MCF 10A (cell line): ENCODE results near the gene FGF1. TPM values are rescaled to one million over a fixed set of nuclear protein-coding genes. Genes with fewer than 3 reads are reported as not detected.

Experiments used
- BruUV-seq: library from RNA; stranded (reverse); fragments of 400-500 nt; replicated peaks from 2 replicates; lab custom pipeline; 2021; lab: Mats Ljungman, UMichigan
- CTCF ChIA-PET: fragments of 300-600 bp; sonication (Branson Sonifier 250); formaldehyde crosslinking; extraction: SDS; loops from one replicate; lab custom pipeline; 2021; ENCODE audit warnings: antibody characterized with exemption, inconsistent platforms; lab: Yijun Ruan, JAX
- POLR2A ChIA-PET: fragments of 300-600, 350-650 bp; sonication (Branson Sonifier 250); formaldehyde crosslinking; extraction: SDS; loops from one replicate; lab custom pipeline; 2020; ENCODE audit warnings: antibody characterized with exemption, inconsistent platforms; lab: Yijun Ruan, JAX
- DNase-seq: peaks from one replicate; pipeline ENCODE4 v3.0.0-alpha.2; 2018; ENCODE audit not compliant: unreplicated experiment
- H3K27ac Mint-ChIP-seq: one replicate; pipeline ENCODE4 v1.8.0; 2022; ENCODE audit warnings: mild to moderate bottlenecking, low read depth, mixed read lengths; ENCODE audit not compliant: unreplicated experiment
- H3K27me3 Mint-ChIP-seq: one replicate; pipeline ENCODE4 v1.8.0; 2022; ENCODE audit warnings: mixed read lengths; ENCODE audit not compliant: insufficient read depth, unreplicated experiment
- H3K36me3 Mint-ChIP-seq: one replicate; pipeline ENCODE4 v1.8.0; 2022; ENCODE audit warnings: mild to moderate bottlenecking, moderate library complexity, mixed read lengths; ENCODE audit not compliant: insufficient read depth, unreplicated experiment
- H3K4me1 Mint-ChIP-seq: one replicate; pipeline ENCODE4 v1.8.0; 2022; ENCODE audit warnings: mixed read lengths; ENCODE audit not compliant: insufficient read depth, unreplicated experiment
- H3K4me3 Mint-ChIP-seq: one replicate; pipeline ENCODE4 v1.8.0; 2022; ENCODE audit warnings: mild to moderate bottlenecking, moderate library complexity, mixed read lengths; ENCODE audit not compliant: unreplicated experiment
- H3K9me3 Mint-ChIP-seq: one replicate; pipeline ENCODE4 v1.8.0; 2022; ENCODE audit warnings: mixed read lengths; ENCODE audit not compliant: unreplicated experiment
- CTCF ChIP-seq: fragments of 200-600 bp; IDR thresholded peaks from one replicate; pipeline ENCODE4 v1.8.0; 2022; ENCODE audit warnings: antibody characterized with exemption, mild to moderate bottlenecking; ENCODE audit not compliant: unreplicated experiment
- intact Hi-C: fragments of 100-400 bp; cut with micrococcal nuclease; formaldehyde crosslinking; loops from 2 replicates; pipeline ENCODE4 v1.14.1; 2022
- total RNA-seq: library from RNA; stranded (reverse); gene quantifications from 2 replicates; pipeline ENCODE4 v1.2.3, GENCODE V29; 2022

FGF1 gene
- total RNA-seq, 1 experiment from 2014 or later, result 0.65 TPM

- H3K4me1 Mint-ChIP-seq, result peaks cover 36% of the 10 kb centered on the region
- ChIA-PET POLR2A (interaction anchor here (0.6 to 6.0 kb wide), 4 partner anchors 45 to 678 kb away, joined by 3 to 58 read pairs (median 4); partner anchors contain the start of gene ARHGAP26), CTCF (interaction anchor here (1.0 to 24.9 kb wide), 6 partner anchors 11 to 163 kb away, joined by 3 to 1942 read pairs (median 31); no protein-coding TSS in a partner anchor)
- intact Hi-C loops, result loop anchor here (1.0 to 5.0 kb wide), 2 partner anchors 45 to 102 kb away; partner anchors contain the start of gene ARHGAP26
- H3K27ac Mint-ChIP-seq, result peak overlapping the region; percentile 86
- no peaks in the 10 kb centered on the region for H3K27me3 Mint-ChIP-seq
- TSS peak; percentile 91 for BruUV-seq
- DNase-seq, result peak; percentile 68
- no peak for TF ChIP-seq CTCF
- no peaks in the 10 kb centered on the region for H3K9me3 Mint-ChIP-seq
- peaks cover 7% of the 10 kb centered on the region for H3K36me3 Mint-ChIP-seq
- peak overlapping the region; percentile 24 for H3K4me3 Mint-ChIP-seq
These were observed 39.6 kb upstream of the FGF1 start for GRCh38 chr5:142725231-142726187.

GRCh38 chr5:142724821-142725220 is 38.9 kb upstream of the FGF1 start:
- intact Hi-C loops, result loop anchor here (5.0 kb wide), 1 partner anchor 102 kb away; no protein-coding TSS in a partner anchor
- ChIA-PET POLR2A (interaction anchor here (6.0 kb wide), 1 partner anchor 46 kb away, joined by 58 read pairs; the partner anchor contains the start of gene ARHGAP26), CTCF (interaction anchor here (0.7 to 24.9 kb wide), 5 partner anchors 10 to 752 kb away, joined by 3 to 1942 read pairs (median 56); no protein-coding TSS in a partner anchor)
- DNase-seq, result no peak
- no TSS peak for BruUV-seq
- H3K9me3 Mint-ChIP-seq, result no peaks in the 10 kb centered on the region
- no peak for TF ChIP-seq CTCF
- H3K27me3 Mint-ChIP-seq, result no peaks in the 10 kb centered on the region
- peaks cover 43% of the 10 kb centered on the region for H3K4me1 Mint-ChIP-seq
- no peak overlapping the region for H3K4me3 Mint-ChIP-seq
- peaks cover 7% of the 10 kb centered on the region for H3K36me3 Mint-ChIP-seq
- peak overlapping the region; percentile 86 for H3K27ac Mint-ChIP-seq

- POLR2A ChIA-PET, result interaction anchor here (1.2 to 6.0 kb wide), 2 partner anchors 48 to 55 kb away, joined by 3 to 58 read pairs; partner anchors contain the start of gene ARHGAP26
- peaks cover 48% of the 10 kb centered on the region for H3K4me1 Mint-ChIP-seq
- no peaks in the 10 kb centered on the region for H3K27me3 Mint-ChIP-seq
- H3K27ac Mint-ChIP-seq, result peak overlapping the region; percentile 83
- DNase-seq, result no peak
- CTCF ChIA-PET, result interaction anchor here (0.7 to 24.9 kb wide), 9 partner anchors 8 to 658 kb away, joined by 3 to 1942 read pairs (median 4); partner anchors contain the start of gene ARHGAP26
- H3K4me3 Mint-ChIP-seq, result no peak overlapping the region
- H3K9me3 Mint-ChIP-seq, result no peaks in the 10 kb centered on the region
- intact Hi-C loops, result no loop called here
- no TSS peak for BruUV-seq
- no peak for TF ChIP-seq CTCF
- H3K36me3 Mint-ChIP-seq, result peaks cover 7% of the 10 kb centered on the region
These were observed 37.0 kb upstream of the FGF1 start for GRCh38 chr5:142722896-142723295.
